ENCODE measurements around the gene SHANK2. TPM values are rescaled to one million over a fixed set of nuclear protein-coding genes. Genes with fewer than 3 reads are reported as not detected.

The SHANK2 gene
- polyA plus RNA-seq, 3 donors from 2014 or later = not detected

DNA sequence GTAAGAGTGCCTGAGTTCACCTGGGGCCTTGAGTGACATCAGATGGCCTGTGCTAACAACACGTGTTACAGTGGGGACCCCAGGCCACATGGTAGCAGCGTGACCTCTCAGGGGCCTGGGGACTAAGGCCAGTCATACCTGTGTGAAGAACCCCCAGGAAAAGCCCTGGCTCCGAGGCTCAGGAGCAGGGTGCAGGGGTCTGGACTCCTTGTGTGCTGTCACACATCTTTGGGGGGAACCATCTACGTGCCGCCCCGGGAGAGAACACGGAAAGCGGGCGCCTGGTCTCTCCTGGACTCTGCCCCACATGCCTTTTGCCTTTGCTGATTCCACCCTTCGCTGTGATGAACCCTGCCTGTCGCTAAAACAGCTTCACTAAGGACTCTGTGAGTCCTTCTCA lies 48.7 kb downstream of the SHANK2 start:
- Mint-ChIP-seq H3K4me1 (no peaks in the 10 kb centered on the region), H3K9me3 (no peaks in the 10 kb centered on the region), H3K36me3 (no peaks in the 10 kb centered on the region), H3K27ac (no peak overlapping the region), H3K4me3 (no peak overlapping the region), H3K27me3 (ENCODE audit: low read depth in 3 of 3) (peaks cover 0 to 4% (median 3%) of the 10 kb centered on the region in 3 donors)
- DNase-seq = no peak

DNA sequence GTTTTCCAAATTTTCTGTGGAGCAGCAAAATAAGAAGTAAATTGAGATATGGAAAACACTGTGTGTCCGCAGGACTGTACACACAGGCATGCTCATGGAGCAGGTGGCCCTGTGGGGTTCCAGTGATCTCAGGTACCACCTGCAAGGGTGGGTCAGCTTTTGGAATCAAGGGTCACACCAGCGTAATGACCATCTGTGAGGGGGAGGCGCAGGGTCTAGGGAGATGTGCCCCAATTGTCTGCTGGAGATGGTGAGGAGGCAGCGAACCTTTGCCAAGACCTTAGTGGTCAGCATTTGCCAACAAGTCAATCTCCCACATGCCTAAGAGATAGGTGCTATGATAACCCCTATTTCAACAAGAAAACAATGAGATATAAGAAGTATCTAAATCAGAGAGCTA lies 49.4 kb downstream of the SHANK2 start:
- no peak overlapping the region for H3K27ac Mint-ChIP-seq
- DNase-seq = no peak
- H3K9me3 Mint-ChIP-seq = no peaks in the 10 kb centered on the region
- peaks cover 0 to 4% (median 3%) of the 10 kb centered on the region in 3 donors for H3K27me3 Mint-ChIP-seq (ENCODE audit: low read depth in 3 of 3)
- no peaks in the 10 kb centered on the region for H3K36me3 Mint-ChIP-seq
- no peak overlapping the region for H3K4me3 Mint-ChIP-seq
- no peaks in the 10 kb centered on the region for H3K4me1 Mint-ChIP-seq

DNA sequence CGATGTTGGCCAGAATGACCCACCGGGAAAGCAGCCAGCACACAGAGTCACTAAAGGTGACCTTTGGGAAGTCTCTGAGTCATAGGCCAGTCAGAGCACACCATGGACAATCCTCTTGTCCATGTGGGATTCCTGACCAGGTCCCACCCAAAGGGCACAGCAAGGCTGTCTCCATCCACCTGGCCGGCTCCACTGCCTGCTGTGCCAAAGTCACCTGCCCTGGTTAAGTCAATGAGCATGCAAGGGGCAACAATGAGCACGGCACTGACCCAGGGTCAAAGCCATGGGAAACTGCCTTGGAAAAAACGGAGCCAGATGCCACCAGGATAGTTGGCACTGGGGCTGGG lies 49.8 kb downstream of the SHANK2 start:
- DNase-seq = no peak
- peaks cover 0 to 3% (median 2%) of the 10 kb centered on the region in 3 donors for H3K27me3 Mint-ChIP-seq (ENCODE audit: low read depth in 3 of 3)
- no peak overlapping the region for H3K4me3 Mint-ChIP-seq
- no peak overlapping the region for H3K27ac Mint-ChIP-seq
- no peaks in the 10 kb centered on the region for H3K36me3 Mint-ChIP-seq
- no peaks in the 10 kb centered on the region for H3K4me1 Mint-ChIP-seq
- H3K9me3 Mint-ChIP-seq = no peaks in the 10 kb centered on the region

Other genes with a start within 250 kb of the SHANK2 start
- 10 to 100 TPM; 10.2 to 15.1 (median 15.0) TPM for gene DHCR7, start 195.8 kb upstream of the SHANK2 start, polyA plus RNA-seq
- gene NADSYN1, start 200.6 kb upstream of the SHANK2 start, polyA plus RNA-seq = 10 to 100 TPM; 35.1 to 48.0 (median 37.1) TPM